HEK293 (cell line): ENCODE data around the gene SUMF1.

Experiments used
- CTCF ChIA-PET: fragments of 350-600 bp; formaldehyde crosslinking; extraction: SDS; loops from one replicate; lab custom pipeline; 2021; ENCODE audit warnings: antibody characterized with exemption; lab: Yijun Ruan, JAX
- POLR2A ChIA-PET: fragments of 300-600 bp; formaldehyde crosslinking; extraction: SDS; loops from one replicate; lab custom pipeline; 2020; ENCODE audit warnings: antibody characterized with exemption, inconsistent platforms; lab: Yijun Ruan, JAX
- H3K27ac ChIP-seq: fragments of 200-500 bp; sonication (Bioruptor generic); 2 replicates; pipeline ENCODE4 v1.5.1; 2014; ENCODE audit warnings: low read depth, low read length, control low read depth, inconsistent platforms; ENCODE audit errors: extremely low read depth
- H3K36me3 ChIP-seq, 2 experiments: fragments of 200-500 bp in 1 of 2; sonication (Bioruptor generic) in 1 of 2; 1 replicate in 1 of 2; 2 replicates in 1 of 2; pipeline ENCODE4 v1.5.1; 2014 to 2017; ENCODE audit warnings: inconsistent platforms in 2 of 2, low read length in 2 of 2; ENCODE audit not compliant: control insufficient read depth in 2 of 2, insufficient read depth in 1 of 2
- H3K4me1 ChIP-seq: fragments of 200-500 bp; sonication (Bioruptor generic); 2 replicates; pipeline ENCODE4 v1.5.1; 2014; ENCODE audit warnings: mild to moderate bottlenecking, low read length, inconsistent platforms; ENCODE audit not compliant: control insufficient read depth, insufficient read depth
- H3K4me3 ChIP-seq: 2 replicates; pipeline ENCODE4 v1.5.1; 2011; ENCODE audit warnings: low read depth, mild to moderate bottlenecking, control low read depth, low read length, moderate library complexity
- H3K9me3 ChIP-seq: fragments of 200-500 bp; sonication (Bioruptor generic); 2 replicates; pipeline ENCODE4 v1.5.1; 2014; ENCODE audit warnings: low read depth, low read length, inconsistent platforms; ENCODE audit not compliant: control insufficient read depth, insufficient read depth
- HOXD13 ChIP-seq: sonication (generic); formaldehyde crosslinking; IDR thresholded peaks from 2 replicates; pipeline ENCODE4 v1.8.0; 2022; ENCODE audit warnings: missing genetic modification reagents, borderline replicate concordance
- RBAK ChIP-seq: fragments of 450-650 bp; formaldehyde crosslinking; IDR thresholded peaks from 2 replicates; pipeline ENCODE4 v1.5.1; 2016; ENCODE audit warnings: missing biosample characterization, missing genetic modification characterization
- ZEB2 ChIP-seq: fragments of 450-650 bp; formaldehyde crosslinking; IDR thresholded peaks from 2 replicates; pipeline ENCODE4 v1.5.1; 2016; ENCODE audit warnings: missing biosample characterization, missing genetic modification characterization
- ZNF140 ChIP-seq: fragments of 450-650 bp; formaldehyde crosslinking; IDR thresholded peaks from 2 replicates; pipeline ENCODE4 v1.5.1; 2016; ENCODE audit warnings: missing biosample characterization, missing genetic modification characterization
- ZNF169 ChIP-seq: fragments of 450-650 bp; formaldehyde crosslinking; IDR thresholded peaks from 2 replicates; pipeline ENCODE4 v1.5.1; 2016; ENCODE audit warnings: missing biosample characterization, missing genetic modification characterization
- ZNF174 ChIP-seq: fragments of 450-650 bp; formaldehyde crosslinking; IDR thresholded peaks from 2 replicates; pipeline ENCODE4 v1.5.0; 2017; ENCODE audit warnings: missing biosample characterization, mild to moderate bottlenecking, missing genetic modification characterization
- ZNF223 ChIP-seq: fragments of 450-650 bp; formaldehyde crosslinking; IDR thresholded peaks from 2 replicates; pipeline ENCODE4 v1.5.1; 2016; ENCODE audit warnings: missing biosample characterization, missing genetic modification characterization
- ZNF266 ChIP-seq: fragments of 450-650 bp; formaldehyde crosslinking; IDR thresholded peaks from 2 replicates; pipeline ENCODE4 v1.5.1; 2016; ENCODE audit warnings: missing biosample characterization, missing genetic modification characterization, low read depth
- ZNF292 ChIP-seq: fragments of 450-650 bp; formaldehyde crosslinking; IDR thresholded peaks from 2 replicates; pipeline ENCODE4 v1.5.1; 2016; ENCODE audit warnings: low read depth, missing biosample characterization, missing genetic modification characterization, borderline replicate concordance
- ZNF366 ChIP-seq: fragments of 450-650 bp; formaldehyde crosslinking; conservative IDR thresholded peaks from 2 replicates; pipeline ENCODE4 v1.5.1; 2016; ENCODE audit warnings: missing biosample characterization, missing genetic modification characterization
- ZNF558 ChIP-seq: fragments of 450-650 bp; formaldehyde crosslinking; IDR thresholded peaks from 2 replicates; pipeline ENCODE4 v1.5.1; 2016; ENCODE audit warnings: missing biosample characterization, missing genetic modification characterization
- ZNF596 ChIP-seq: fragments of 450-650 bp; IDR thresholded peaks from 2 replicates; pipeline ENCODE4 v1.5.0; 2018; ENCODE audit warnings: missing biosample characterization, mild to moderate bottlenecking, missing genetic modification characterization, moderate library complexity
- ZNF629 ChIP-seq: fragments of 450-650 bp; formaldehyde crosslinking; IDR thresholded peaks from 2 replicates; pipeline ENCODE4 v1.5.1; 2017; ENCODE audit warnings: missing biosample characterization, missing genetic modification characterization
- ZNF692 ChIP-seq: fragments of 450-650 bp; formaldehyde crosslinking; IDR thresholded peaks from 2 replicates; pipeline ENCODE4 v1.5.1; 2016; ENCODE audit warnings: missing biosample characterization, missing genetic modification characterization
- TF ChIP-seq, protein P1 (sequence below): fragments of 450-650 bp; formaldehyde crosslinking; IDR thresholded peaks from 2 replicates; pipeline ENCODE4 v1.5.1; 2016; ENCODE audit warnings: missing biosample characterization, missing genetic modification characterization
- TF ChIP-seq, protein P2 (sequence below): fragments of 450-650 bp; formaldehyde crosslinking; IDR thresholded peaks from 2 replicates; pipeline ENCODE4 v1.5.1; 2016; ENCODE audit warnings: missing biosample characterization, missing genetic modification characterization
- TF ChIP-seq, protein P3 (sequence below): fragments of 450-650 bp; formaldehyde crosslinking; IDR thresholded peaks from 2 replicates; pipeline ENCODE4 v1.5.1; 2017; ENCODE audit warnings: missing biosample characterization, missing genetic modification characterization

Gene SUMF1

DNA sequence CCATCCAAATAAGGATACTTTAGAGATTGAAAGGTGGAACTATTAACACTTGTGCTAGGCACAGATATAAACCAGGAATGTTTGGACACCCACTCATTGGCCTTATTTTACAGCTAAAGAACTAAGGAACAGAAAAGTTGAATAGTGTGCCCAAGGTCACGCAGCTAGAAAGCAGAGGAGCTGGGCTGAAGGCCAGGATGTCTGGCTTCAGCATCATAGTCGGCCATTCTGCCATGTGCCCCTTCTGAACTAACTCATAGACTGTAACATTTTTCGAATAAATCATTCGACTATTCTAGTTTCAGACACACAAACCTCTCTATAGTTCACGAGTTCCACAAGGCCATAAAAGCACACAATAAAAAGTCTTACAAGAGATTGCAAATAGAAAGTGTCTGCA is 71.1 kb downstream of the SUMF1 start (continued):
- TF ChIP-seq HOXD13 (CRISPR knock-in tag) = no peak

GRCh38 chr3:4395448-4395847 is 71.6 kb downstream of the SUMF1 start:
- Histone ChIP-seq H3K36me3 (no peaks in the 10 kb centered on the region), H3K9me3 (no peaks in the 10 kb centered on the region), H3K4me3 (no peak overlapping the region), H3K27ac (no peak overlapping the region), H3K4me1 (no peaks in the 10 kb centered on the region)
- ChIA-PET POLR2A (no interaction called here), CTCF (interaction anchor here (1.1 kb wide), 1 partner anchor 238 kb away, joined by 3 read pairs; no protein-coding TSS in a partner anchor)
- TF ChIP-seq ZNF366 (tag by site-specific recombination) (no peak), ZNF692 (tag by site-specific recombination) (no peak)

DNA sequence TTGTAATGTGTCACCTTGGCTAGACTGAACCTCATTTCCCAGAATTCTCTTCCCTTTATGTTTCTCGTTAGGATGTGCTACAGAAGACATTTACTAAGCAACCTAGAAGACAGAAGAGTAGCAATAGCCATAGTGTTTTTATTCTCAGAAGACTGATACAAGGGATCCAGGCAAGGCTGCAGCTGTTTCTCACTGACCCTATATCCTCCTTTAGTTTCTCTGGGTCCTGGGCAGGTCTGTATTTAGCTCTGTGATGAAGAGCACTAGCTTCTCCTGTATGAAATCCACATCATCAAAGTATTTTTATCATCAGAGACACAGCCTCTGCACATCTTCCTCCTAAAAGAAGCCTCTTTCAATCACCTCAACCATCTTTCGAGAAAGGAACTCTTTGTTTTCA is 72.5 kb downstream of the SUMF1 start:
- ChIA-PET POLR2A (no interaction called here), CTCF (no interaction called here)
- Histone ChIP-seq H3K27ac (no peak overlapping the region), H3K4me1 (no peaks in the 10 kb centered on the region), H3K9me3 (no peaks in the 10 kb centered on the region), H3K4me3 (no peak overlapping the region), H3K36me3 (no peaks in the 10 kb centered on the region)
- TF ChIP-seq, protein P1, sequence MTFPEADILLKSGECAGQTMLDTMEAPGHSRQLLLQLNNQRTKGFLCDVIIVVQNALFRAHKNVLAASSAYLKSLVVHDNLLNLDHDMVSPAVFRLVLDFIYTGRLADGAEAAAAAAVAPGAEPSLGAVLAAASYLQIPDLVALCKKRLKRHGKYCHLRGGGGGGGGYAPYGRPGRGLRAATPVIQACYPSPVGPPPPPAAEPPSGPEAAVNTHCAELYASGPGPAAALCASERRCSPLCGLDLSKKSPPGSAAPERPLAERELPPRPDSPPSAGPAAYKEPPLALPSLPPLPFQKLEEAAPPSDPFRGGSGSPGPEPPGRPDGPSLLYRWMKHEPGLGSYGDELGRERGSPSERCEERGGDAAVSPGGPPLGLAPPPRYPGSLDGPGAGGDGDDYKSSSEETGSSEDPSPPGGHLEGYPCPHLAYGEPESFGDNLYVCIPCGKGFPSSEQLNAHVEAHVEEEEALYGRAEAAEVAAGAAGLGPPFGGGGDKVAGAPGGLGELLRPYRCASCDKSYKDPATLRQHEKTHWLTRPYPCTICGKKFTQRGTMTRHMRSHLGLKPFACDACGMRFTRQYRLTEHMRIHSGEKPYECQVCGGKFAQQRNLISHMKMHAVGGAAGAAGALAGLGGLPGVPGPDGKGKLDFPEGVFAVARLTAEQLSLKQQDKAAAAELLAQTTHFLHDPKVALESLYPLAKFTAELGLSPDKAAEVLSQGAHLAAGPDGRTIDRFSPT = no peak
- no peak for TF ChIP-seq ZNF596 (tag by site-specific recombination)
- TF ChIP-seq, protein P2, sequence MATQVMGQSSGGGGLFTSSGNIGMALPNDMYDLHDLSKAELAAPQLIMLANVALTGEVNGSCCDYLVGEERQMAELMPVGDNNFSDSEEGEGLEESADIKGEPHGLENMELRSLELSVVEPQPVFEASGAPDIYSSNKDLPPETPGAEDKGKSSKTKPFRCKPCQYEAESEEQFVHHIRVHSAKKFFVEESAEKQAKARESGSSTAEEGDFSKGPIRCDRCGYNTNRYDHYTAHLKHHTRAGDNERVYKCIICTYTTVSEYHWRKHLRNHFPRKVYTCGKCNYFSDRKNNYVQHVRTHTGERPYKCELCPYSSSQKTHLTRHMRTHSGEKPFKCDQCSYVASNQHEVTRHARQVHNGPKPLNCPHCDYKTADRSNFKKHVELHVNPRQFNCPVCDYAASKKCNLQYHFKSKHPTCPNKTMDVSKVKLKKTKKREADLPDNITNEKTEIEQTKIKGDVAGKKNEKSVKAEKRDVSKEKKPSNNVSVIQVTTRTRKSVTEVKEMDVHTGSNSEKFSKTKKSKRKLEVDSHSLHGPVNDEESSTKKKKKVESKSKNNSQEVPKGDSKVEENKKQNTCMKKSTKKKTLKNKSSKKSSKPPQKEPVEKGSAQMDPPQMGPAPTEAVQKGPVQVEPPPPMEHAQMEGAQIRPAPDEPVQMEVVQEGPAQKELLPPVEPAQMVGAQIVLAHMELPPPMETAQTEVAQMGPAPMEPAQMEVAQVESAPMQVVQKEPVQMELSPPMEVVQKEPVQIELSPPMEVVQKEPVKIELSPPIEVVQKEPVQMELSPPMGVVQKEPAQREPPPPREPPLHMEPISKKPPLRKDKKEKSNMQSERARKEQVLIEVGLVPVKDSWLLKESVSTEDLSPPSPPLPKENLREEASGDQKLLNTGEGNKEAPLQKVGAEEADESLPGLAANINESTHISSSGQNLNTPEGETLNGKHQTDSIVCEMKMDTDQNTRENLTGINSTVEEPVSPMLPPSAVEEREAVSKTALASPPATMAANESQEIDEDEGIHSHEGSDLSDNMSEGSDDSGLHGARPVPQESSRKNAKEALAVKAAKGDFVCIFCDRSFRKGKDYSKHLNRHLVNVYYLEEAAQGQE (tag by site-specific recombination) = no peak

- POLR2A ChIA-PET = no interaction called here
- Histone ChIP-seq H3K36me3 (no peaks in the 10 kb centered on the region), H3K27ac (no peak overlapping the region), H3K4me3 (no peak overlapping the region), H3K4me1 (no peaks in the 10 kb centered on the region), H3K9me3 (no peaks in the 10 kb centered on the region)
- CTCF ChIA-PET = no interaction called here
- TF ChIP-seq ZNF558 (tag by site-specific recombination) (no peak), ZNF292 (no peak), RBAK (tag by site-specific recombination) (no peak), ZNF140 (tag by site-specific recombination) (no peak), ZNF596 (tag by site-specific recombination) (no peak), ZNF169 (tag by site-specific recombination) (no peak), ZNF174 (tag by site-specific recombination) (no peak), ZNF629 (tag by site-specific recombination) (no peak), ZEB2 (no peak), ZNF266 (tag by site-specific recombination) (no peak), ZNF223 (no peak)
- TF ChIP-seq, protein P2 (tag by site-specific recombination) = no peak
- TF ChIP-seq, protein P3, sequence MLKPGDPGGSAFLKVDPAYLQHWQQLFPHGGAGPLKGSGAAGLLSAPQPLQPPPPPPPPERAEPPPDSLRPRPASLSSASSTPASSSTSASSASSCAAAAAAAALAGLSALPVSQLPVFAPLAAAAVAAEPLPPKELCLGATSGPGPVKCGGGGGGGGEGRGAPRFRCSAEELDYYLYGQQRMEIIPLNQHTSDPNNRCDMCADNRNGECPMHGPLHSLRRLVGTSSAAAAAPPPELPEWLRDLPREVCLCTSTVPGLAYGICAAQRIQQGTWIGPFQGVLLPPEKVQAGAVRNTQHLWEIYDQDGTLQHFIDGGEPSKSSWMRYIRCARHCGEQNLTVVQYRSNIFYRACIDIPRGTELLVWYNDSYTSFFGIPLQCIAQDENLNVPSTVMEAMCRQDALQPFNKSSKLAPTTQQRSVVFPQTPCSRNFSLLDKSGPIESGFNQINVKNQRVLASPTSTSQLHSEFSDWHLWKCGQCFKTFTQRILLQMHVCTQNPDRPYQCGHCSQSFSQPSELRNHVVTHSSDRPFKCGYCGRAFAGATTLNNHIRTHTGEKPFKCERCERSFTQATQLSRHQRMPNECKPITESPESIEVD = no peak
Observed at GRCh38 chr3:4394048-4394447, 73.0 kb downstream of the SUMF1 start.
